Adipocyte (in vitro differentiated cells): Measurements from ENCODE around the gene PRMT2.

ENCODE experiments used
- DNase-seq: peaks from one replicate; pipeline ENCODE4 v3.0.0-alpha.2; 2015; ENCODE audit warnings: low read depth
- H3K27me3 ChIP-seq: replicated peaks from 2 replicates; pipeline ENCODE4 v1.7.0; 2013; ENCODE audit warnings: mild to moderate bottlenecking, low read length, moderate library complexity; ENCODE audit not compliant: control insufficient read depth, insufficient read depth
- H3K36me3 ChIP-seq: 2 replicates; pipeline ENCODE4 v1.7.0; 2013; ENCODE audit warnings: low read length, mild to moderate bottlenecking, moderate library complexity; ENCODE audit not compliant: control insufficient read depth, insufficient read depth, severe bottlenecking
- H3K4me1 ChIP-seq: 2 replicates; pipeline ENCODE4 v1.7.0; 2013; ENCODE audit warnings: mild to moderate bottlenecking, low read length, moderate library complexity; ENCODE audit not compliant: control insufficient read depth, insufficient read depth
- H3K4me3 ChIP-seq: 2 replicates; pipeline ENCODE4 v1.7.0; 2013; ENCODE audit warnings: mild to moderate bottlenecking, low read length, moderate library complexity
- H3K9ac ChIP-seq: 2 replicates; pipeline ENCODE4 v1.7.0; 2013; ENCODE audit warnings: mild to moderate bottlenecking, low read length, moderate library complexity
- H3K9me3 ChIP-seq: 2 replicates; pipeline ENCODE4 v1.7.0; 2013; ENCODE audit warnings: mild to moderate bottlenecking, low read length, moderate library complexity; ENCODE audit not compliant: control insufficient read depth

Gene PRMT2

DNA sequence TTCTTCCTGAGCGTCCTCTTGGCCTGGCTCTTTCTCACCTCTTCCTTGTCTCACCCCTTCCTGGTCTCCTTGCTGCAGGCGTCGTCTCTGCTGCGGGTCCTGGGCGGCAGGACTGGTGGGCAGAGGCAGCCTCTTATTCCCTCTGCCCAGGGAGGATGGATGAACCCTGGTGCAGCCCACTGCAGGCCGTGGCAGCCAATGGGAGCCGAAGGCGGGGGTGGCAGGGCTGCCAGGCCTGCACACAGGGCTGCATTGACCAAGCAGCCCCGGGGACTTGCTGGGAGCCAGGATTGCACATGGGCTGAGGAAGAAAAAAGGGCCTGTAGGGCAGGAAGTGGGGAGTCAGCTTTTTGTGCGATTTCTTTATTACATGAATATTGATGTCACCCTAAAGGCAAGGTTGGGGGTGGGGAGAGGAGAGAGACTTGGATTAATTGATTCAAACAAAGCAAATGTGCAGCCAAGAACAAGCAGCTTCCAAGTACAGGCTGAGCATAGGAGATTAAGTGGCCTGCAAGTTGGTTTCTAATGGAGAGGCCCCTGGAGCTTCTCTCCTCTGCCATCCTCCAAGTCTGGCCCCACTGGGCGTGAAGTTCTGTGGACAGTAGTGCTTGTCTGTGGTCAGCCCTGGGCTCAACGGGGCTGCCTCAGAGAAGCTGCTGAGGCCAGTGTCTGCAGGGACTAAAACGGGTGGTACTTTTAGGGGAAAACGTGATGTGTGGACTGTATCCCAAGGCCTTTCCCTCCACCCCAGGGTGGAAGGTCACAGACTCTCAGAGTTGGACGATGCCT, 30.3 kb upstream of the PRMT2 start, which contains the start of gene S100B:
S100B (minus strand) TSS at position 108 of the 792 bp plus-strand sequence. CDS start 2,667 bp downstream, outside the sequence.
- Histone ChIP-seq H3K9me3 (peaks cover under 1% of the 10 kb centered on the region), H3K36me3 (no peaks in the 10 kb centered on the region), H3K27me3 (peaks cover 22% of the 10 kb centered on the region), H3K4me1 (peaks cover 5% of the 10 kb centered on the region), H3K4me3 (peak within 1 kb of the TSS; percentile 44), H3K9ac (no peak within 1 kb of the TSS)
- no peak for DNase-seq

DNA sequence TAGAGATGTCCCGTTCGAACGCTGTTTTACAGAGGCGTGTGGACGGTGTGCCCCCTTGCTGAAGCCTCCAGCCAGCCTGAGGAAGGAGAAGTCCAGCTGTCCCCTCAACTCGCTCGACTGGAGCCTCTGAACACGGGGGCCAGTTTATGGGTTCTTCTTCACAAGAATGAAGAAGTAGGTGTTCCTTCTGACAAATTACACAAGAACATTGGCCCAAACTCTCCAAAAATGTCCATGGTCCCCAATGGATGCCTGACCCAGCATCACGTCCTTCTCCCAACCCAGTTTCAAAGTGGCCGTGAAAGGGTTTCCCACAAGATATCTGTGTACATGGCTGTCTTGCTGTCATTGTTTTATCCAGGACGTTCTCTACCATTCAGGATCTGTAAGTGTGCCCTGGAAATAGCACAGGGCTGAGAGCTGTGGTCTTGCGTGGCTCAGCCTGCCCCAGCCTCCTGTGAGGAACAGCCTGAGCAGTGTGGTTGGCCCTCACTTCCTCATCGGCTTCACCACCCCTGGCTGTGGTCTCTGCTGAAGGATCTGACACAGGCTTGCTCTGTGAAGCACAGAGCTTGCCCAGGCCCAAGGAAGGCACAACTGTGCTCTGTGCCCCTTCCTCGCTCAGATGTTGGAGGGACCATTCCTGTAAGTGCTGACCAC, 29.6 kb upstream of the PRMT2 start:
- H3K4me1 ChIP-seq = peaks cover 5% of the 10 kb centered on the region
- DNase-seq = no peak

DNA sequence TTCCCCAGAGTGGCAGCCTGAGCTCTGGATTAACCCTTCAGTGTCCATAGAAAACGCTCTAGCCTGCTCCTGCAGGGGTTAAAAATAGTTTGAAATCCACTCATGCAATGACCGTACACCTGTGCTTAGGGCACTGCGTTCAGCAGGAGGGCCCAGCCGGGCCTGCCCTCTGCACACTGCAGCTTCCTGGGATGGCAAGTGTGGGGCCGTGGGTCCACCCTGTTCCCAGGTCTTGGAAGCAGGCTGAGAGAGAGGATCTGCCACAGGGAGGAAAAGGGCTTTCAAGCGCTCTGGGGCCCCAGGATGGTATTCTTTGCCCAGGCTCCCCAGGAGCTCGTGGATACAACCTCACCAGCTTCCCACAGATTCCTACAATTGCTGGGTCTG, 29.1 kb upstream of the PRMT2 start:
- Histone ChIP-seq H3K4me1 (peaks cover 5% of the 10 kb centered on the region), H3K4me3 (no peak overlapping the region), H3K9me3 (peaks cover 8% of the 10 kb centered on the region), H3K9ac (no peak overlapping the region), H3K36me3 (no peaks in the 10 kb centered on the region), H3K27me3 (peaks cover 22% of the 10 kb centered on the region)
- DNase-seq = no peak

More for the DNA sequence above, 29.6 kb upstream of the PRMT2 start:
- no peak overlapping the region for H3K4me3 ChIP-seq
- peaks cover 22% of the 10 kb centered on the region for H3K27me3 ChIP-seq
- peaks cover 8% of the 10 kb centered on the region for H3K9me3 ChIP-seq
- no peaks in the 10 kb centered on the region for H3K36me3 ChIP-seq
- no peak overlapping the region for H3K9ac ChIP-seq

DNA sequence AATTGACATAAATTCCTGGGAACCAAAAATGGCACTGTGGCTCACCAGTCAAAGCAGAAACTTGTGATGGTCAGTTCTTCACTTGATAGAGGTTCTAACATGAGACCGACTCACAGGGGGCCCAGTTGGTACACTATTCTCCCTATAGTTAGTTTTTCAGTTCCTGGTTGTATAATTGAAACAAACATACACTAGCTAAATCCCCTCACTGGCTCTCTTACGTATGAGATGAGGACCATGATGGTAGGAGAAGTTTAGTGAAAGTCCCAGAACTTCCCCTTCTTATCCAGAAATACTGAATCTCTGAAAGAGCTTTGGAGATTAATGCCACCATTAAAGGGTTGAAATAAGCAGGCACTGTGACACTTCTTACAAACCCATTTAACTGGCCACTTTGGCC, 27.8 kb upstream of the PRMT2 start:
- Histone ChIP-seq H3K4me1 (peaks cover 5% of the 10 kb centered on the region), H3K36me3 (no peaks in the 10 kb centered on the region), H3K9ac (no peak overlapping the region), H3K9me3 (peaks cover 8% of the 10 kb centered on the region), H3K4me3 (no peak overlapping the region), H3K27me3 (peaks cover 22% of the 10 kb centered on the region)
- no peak for DNase-seq

DNA sequence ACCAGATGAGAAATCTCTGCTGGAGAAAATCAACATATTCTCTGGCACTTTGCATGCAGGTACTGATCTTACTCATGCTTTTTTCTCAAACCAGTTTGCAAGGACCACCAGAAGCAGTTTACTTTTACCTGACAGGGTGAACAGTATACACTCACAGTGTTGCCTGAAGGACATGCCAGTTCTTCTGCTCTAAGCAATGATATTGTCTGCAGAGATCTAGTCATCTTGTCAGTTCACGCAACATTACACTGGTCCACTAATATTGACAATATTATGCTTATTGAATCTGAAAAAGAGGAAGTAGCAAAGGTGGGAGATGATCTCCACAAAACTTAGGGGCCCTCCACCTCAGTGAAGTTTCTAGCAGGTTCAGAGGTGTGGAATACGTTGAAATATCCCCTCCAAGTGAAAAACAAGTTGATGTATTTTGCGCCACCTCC, 26.8 kb upstream of the PRMT2 start:
- DNase-seq = no peak
- Histone ChIP-seq H3K4me1 (peaks cover 5% of the 10 kb centered on the region), H3K9ac (no peak overlapping the region), H3K4me3 (no peak overlapping the region), H3K27me3 (peaks cover 22% of the 10 kb centered on the region), H3K36me3 (no peaks in the 10 kb centered on the region), H3K9me3 (peaks cover 8% of the 10 kb centered on the region)

DNA sequence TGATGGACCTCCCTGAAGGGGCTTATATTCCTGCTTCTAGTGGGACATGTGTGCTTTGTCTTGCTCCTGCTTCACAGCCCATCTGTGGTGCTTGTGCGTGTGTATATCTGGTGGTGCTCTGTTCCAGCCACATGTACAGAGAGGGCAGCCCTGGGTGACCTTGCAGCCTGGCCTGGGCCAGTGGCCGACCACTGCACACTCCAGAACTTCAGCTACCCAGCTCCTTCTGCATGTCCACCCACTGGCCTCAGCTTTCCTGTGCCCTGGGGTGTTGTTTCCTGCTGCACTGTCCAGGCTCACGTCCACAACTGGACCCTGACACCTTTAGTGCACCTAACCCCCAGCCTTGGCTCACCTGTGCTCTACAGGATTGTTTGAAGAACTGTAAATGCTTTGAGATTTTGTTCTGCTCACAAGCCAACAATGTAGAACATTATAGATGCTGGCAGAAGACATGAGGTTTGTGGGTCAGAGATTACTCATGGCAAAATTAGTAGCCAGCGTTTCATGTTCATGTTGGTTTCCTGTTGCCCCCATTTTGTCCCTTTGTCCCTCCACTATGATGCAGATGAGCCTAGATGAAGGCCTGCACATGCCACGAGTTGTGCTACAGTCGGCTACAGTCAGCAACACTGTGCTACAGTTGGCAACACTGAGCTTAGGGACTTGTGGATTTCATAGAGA, 25.3 kb upstream of the PRMT2 start:
- peaks cover 5% of the 10 kb centered on the region for H3K4me1 ChIP-seq
- no peak for DNase-seq
- H3K9me3 ChIP-seq = peaks cover 8% of the 10 kb centered on the region
- no peak overlapping the region for H3K9ac ChIP-seq
- H3K4me3 ChIP-seq = no peak overlapping the region
- no peaks in the 10 kb centered on the region for H3K36me3 ChIP-seq
- peaks cover 22% of the 10 kb centered on the region for H3K27me3 ChIP-seq

DNA sequence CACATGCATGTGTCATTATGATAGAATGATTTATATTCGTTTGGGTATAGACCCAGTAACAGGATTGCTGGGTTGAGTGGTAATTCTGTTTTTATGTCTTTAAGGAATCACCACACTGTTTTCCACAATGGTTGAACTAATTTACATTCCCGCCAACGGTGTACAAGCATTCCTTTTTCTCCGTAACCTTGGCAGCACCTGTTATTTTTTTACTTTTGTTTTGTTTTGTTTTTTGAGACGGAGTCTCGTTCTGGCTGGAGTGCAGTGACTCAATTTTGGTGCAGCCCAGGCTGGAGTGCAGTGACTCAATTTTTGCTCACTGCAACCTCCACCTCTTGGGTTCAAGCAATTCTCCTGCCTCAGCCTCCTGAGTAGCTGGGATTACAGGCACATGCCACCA, 22.1 kb upstream of the PRMT2 start:
- no peak for DNase-seq
- no peaks in the 10 kb centered on the region for H3K4me1 ChIP-seq
- H3K36me3 ChIP-seq = no peaks in the 10 kb centered on the region
- peaks cover 8% of the 10 kb centered on the region for H3K9me3 ChIP-seq
- peaks cover 11% of the 10 kb centered on the region for H3K27me3 ChIP-seq
- H3K9ac ChIP-seq = no peak overlapping the region
- H3K4me3 ChIP-seq = no peak overlapping the region

DNA sequence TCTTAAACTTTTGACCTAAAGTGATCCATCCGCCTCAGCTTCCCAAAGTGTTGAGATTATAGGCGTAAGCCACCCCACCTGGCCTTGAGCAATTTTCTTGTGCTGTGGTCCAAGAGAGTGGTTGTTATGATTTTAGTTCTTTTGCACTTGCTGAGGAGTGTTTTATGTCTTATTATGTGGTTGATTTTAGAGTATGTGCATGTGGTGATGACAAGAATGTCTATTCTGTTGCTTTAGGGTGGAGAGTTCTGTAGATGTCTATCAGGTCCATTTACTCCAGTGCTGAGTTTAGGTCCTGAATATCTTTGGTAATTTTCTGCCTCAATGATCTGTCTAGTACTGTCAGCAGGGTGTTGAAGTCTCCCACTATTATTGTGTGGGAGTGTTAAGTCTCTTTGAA, 19.4 kb upstream of the PRMT2 start:
- no peaks in the 10 kb centered on the region for H3K27me3 ChIP-seq
- H3K9ac ChIP-seq = no peak overlapping the region
- H3K9me3 ChIP-seq = peaks cover 3% of the 10 kb centered on the region
- H3K36me3 ChIP-seq = no peaks in the 10 kb centered on the region
- no peak overlapping the region for H3K4me3 ChIP-seq
- DNase-seq = no peak
- H3K4me1 ChIP-seq = no peaks in the 10 kb centered on the region

DNA sequence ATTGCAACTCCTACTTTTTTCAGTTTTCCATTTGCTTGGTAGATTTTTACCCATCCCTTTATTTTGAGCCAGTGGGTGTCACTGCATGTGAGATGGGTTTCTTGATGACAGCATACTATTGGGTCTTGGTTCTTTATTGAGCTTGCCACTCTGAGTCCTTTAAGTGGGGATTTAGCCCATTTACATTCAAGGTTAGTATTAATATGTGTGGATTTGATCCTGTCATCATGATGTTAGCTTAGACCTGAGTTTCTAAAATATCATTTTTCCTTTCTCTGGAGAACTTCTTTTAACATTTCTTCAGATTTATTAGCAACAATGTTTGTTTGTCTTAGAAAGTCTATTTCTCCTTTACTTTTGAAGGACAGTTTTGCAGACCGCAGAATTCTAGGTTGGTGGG, 18.8 kb upstream of the PRMT2 start:
- no peak for DNase-seq
- Histone ChIP-seq H3K36me3 (no peaks in the 10 kb centered on the region), H3K9ac (no peak overlapping the region)

DNA sequence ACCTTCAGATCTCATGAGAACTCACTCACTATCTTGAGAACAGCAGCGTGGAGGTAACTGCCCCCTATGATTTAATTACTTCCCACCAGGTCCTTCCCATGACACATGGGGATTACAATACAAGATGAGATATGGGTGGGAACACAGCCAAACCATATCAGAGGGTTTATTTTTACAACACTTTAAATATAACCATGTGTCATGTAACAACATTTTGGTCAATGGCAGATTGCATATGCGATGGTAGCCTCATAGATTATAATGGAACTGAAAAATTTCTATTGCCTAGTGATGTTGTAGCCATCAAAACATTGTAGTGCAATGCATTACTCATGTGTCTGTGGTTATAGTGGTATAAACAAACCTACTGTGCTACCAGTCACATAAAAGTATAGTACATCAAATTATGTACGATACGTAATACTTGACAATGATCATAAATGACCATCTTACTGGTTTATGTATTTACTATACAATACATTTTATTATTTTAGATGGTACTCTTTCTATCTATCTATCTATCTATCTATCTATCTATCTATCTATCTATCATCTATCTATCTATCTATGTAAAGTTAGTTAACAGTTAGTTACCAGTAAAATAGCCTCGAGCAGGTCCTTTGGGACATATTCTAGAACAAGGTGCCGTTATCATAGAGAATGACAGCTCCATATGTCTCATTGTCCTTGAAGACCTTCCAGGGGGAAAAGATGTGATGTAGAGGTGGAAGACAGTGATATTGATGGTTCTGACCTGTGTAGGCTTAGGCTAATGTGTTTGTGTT, 18.0 kb upstream of the PRMT2 start:
- no peak for DNase-seq
- H3K9ac ChIP-seq = no peak overlapping the region
- H3K9me3 ChIP-seq = peaks cover 3% of the 10 kb centered on the region
- no peaks in the 10 kb centered on the region for H3K4me1 ChIP-seq
- H3K4me3 ChIP-seq = no peak overlapping the region
- H3K36me3 ChIP-seq = no peaks in the 10 kb centered on the region
- no peaks in the 10 kb centered on the region for H3K27me3 ChIP-seq

More for the DNA sequence above, 18.8 kb upstream of the PRMT2 start:
- no peak overlapping the region for H3K4me3 ChIP-seq
- H3K4me1 ChIP-seq = no peaks in the 10 kb centered on the region
- H3K27me3 ChIP-seq = no peaks in the 10 kb centered on the region
- peaks cover 3% of the 10 kb centered on the region for H3K9me3 ChIP-seq
